Endothelial cell of umbilical vein (primary cell): ENCODE results near the gene BLOC1S3. TPM values are rescaled to one million over a fixed set of nuclear protein-coding genes. Genes with fewer than 3 reads are reported as not detected.

Source experiments
- BruUV-seq: library from RNA; stranded (reverse); fragments of 400-500 nt; replicated peaks from 2 replicates; lab custom pipeline; 2021; lab: Mats Ljungman, UMichigan
- CTCF ChIA-PET: fragments of 300-600, 350-600 bp; sonication (Branson Sonifier 250); formaldehyde crosslinking; loops from one replicate; lab custom pipeline; 2021; ENCODE audit warnings: antibody characterized with exemption, inconsistent platforms; lab: Charles Lee
- POLR2A ChIA-PET: fragments of 300-600, 350-600 bp; sonication (Branson Sonifier 250); formaldehyde crosslinking; loops from one replicate; lab custom pipeline; 2021; ENCODE audit warnings: antibody characterized with exemption, inconsistent platforms; lab: Charles Lee
- DNase-seq: peaks from one replicate; pipeline ENCODE4 v3.0.0-alpha.2; 2011; ENCODE audit warnings: low read depth, low spot score
- FAIRE-seq: peaks from 2 replicates; lab custom pipeline; 2011; peaks lifted over from hg19 to GRCh38; lab: Jason Lieb, UNC
- H2AFZ ChIP-seq: 2 replicates; pipeline ENCODE4 v1.6.0; 2012; ENCODE audit warnings: low read depth, low read length, control low read depth, inconsistent platforms
- H3K27ac ChIP-seq: 2 replicates; pipeline ENCODE4 v1.5.1; 2011; ENCODE audit warnings: low read depth, mild to moderate bottlenecking, control low read depth, low read length, moderate library complexity; ENCODE audit not compliant: insufficient read depth
- H3K27me3 ChIP-seq, 2 experiments: 2 replicates each; pipeline versions ENCODE4 v1.6.0 to v1.6.1; 2011; ENCODE audit warnings: low read length in 2 of 2, mixed read lengths in 1 of 2; ENCODE audit not compliant: control insufficient read depth in 2 of 2, insufficient read depth in 2 of 2
- H3K36me3 ChIP-seq, 2 experiments: 2 replicates in 1 of 2; 3 replicates in 1 of 2; pipeline ENCODE4 v1.5.1; 2011; ENCODE audit warnings: low read length in 2 of 2, mild to moderate bottlenecking in 1 of 2, moderate library complexity in 1 of 2; ENCODE audit not compliant: control insufficient read depth in 2 of 2, insufficient read depth in 2 of 2; ENCODE audit errors: extremely low read depth in 1 of 2
- H3K4me1 ChIP-seq: 3 replicates; pipeline ENCODE4 v1.5.1; 2011; ENCODE audit warnings: mild to moderate bottlenecking, low read length; ENCODE audit not compliant: control insufficient read depth, insufficient read depth; ENCODE audit errors: extremely low read depth
- H3K4me2 ChIP-seq: 2 replicates; pipeline ENCODE4 v1.6.1; 2011; ENCODE audit warnings: low read length, control low read depth, mixed read lengths; ENCODE audit not compliant: insufficient read depth
- H3K4me3 ChIP-seq, 3 experiments: fragments of 200-600 bp in 1 of 3; sonication (generic), shearing (Covaris generic) in 1 of 3; replicated peaks in 1 of 3; 2 replicates each; pipeline ENCODE4 v1.5.1; 2011 to 2016; ENCODE audit warnings: control low read depth in 3 of 3, low read length in 3 of 3, mild to moderate bottlenecking in 2 of 3, inconsistent platforms in 1 of 3, low read depth in 1 of 3, moderate library complexity in 1 of 3; ENCODE audit not compliant: insufficient read depth in 1 of 3
- H3K79me2 ChIP-seq: 2 replicates; pipeline ENCODE4 v1.6.0; 2012; ENCODE audit warnings: low read length, inconsistent platforms; ENCODE audit not compliant: control insufficient read depth, insufficient read depth
- H3K9ac ChIP-seq: replicated peaks from 2 replicates; pipeline ENCODE3; 2011; ENCODE audit warnings: low read length, control low read depth; ENCODE audit not compliant: insufficient read depth; ENCODE audit errors: extremely low read depth
- H3K9me1 ChIP-seq: replicated peaks from 3 replicates; pipeline ENCODE4 v1.6.0; 2011; ENCODE audit warnings: mild to moderate bottlenecking, low read length; ENCODE audit not compliant: control insufficient read depth, insufficient read depth; ENCODE audit errors: extremely low read depth
- H3K9me3 ChIP-seq: replicated peaks from 2 replicates; pipeline ENCODE4 v1.5.1; 2012; ENCODE audit warnings: low read length, inconsistent platforms; ENCODE audit not compliant: control insufficient read depth, insufficient read depth
- H4K20me1 ChIP-seq: replicated peaks from 2 replicates; pipeline ENCODE3; 2011; ENCODE audit warnings: mild to moderate bottlenecking, low read length; ENCODE audit not compliant: control insufficient read depth, insufficient read depth; ENCODE audit errors: extremely low read depth
- CTCF ChIP-seq, 2 donors: IDR thresholded peaks; 1 replicate in 1 of 2; 2 replicates in 1 of 2; pipeline ENCODE4 v1.5.1; 2011; ENCODE audit warnings: low read length in 2 of 2, mild to moderate bottlenecking in 2 of 2, moderate library complexity in 2 of 2, control low read depth in 1 of 2, inconsistent platforms in 1 of 2, low read depth in 1 of 2; ENCODE audit not compliant: insufficient read depth in 1 of 2; ENCODE audit errors: extremely low read depth in 1 of 2
- EZH2 ChIP-seq: IDR thresholded peaks from 2 replicates; pipeline ENCODE4 v1.6.1; 2012; ENCODE audit warnings: borderline replicate concordance, low read depth, mild to moderate bottlenecking, moderate library complexity, low read length, inconsistent platforms; ENCODE audit not compliant: severe bottlenecking
- FOS ChIP-seq: IDR thresholded peaks from 2 replicates; pipeline ENCODE4 v1.6.1; 2011; ENCODE audit warnings: mild to moderate bottlenecking, low read length, moderate library complexity, borderline replicate concordance; ENCODE audit not compliant: insufficient read depth
- GATA2 ChIP-seq: IDR thresholded peaks from 2 replicates; pipeline ENCODE4 v1.7.0; 2011; ENCODE audit warnings: low read depth, mild to moderate bottlenecking, moderate library complexity, mixed read lengths, low read length; ENCODE audit not compliant: insufficient read length, insufficient read depth
- JUN ChIP-seq: IDR thresholded peaks from 2 replicates; pipeline ENCODE4 v1.6.1; 2011; ENCODE audit warnings: borderline replicate concordance, low read depth; ENCODE audit not compliant: insufficient read length, insufficient read depth
- MAX ChIP-seq: IDR thresholded peaks from 2 replicates; pipeline ENCODE4 v1.6.1; 2011; ENCODE audit not compliant: insufficient read depth, insufficient read length
- MYC ChIP-seq: IDR thresholded peaks from one replicate; pipeline ENCODE4 v1.6.1; 2011; ENCODE audit warnings: mild to moderate bottlenecking, low read depth, low read length
- POLR2A ChIP-seq: IDR thresholded peaks from 2 replicates; pipeline ENCODE4 v1.6.1; 2012; ENCODE audit warnings: low read depth, mild to moderate bottlenecking, control low read depth, low read length
- POLR2AphosphoS5 ChIP-seq: IDR thresholded peaks from 2 replicates; pipeline ENCODE4 v1.6.1; 2012; ENCODE audit warnings: low read depth, mild to moderate bottlenecking, control low read depth, low read length, moderate library complexity; ENCODE audit not compliant: insufficient read depth
- dilution Hi-C: fragments of 300-500 bp; cut with MboI; formaldehyde crosslinking; loops from one replicate; pipeline ENCODE4 v1.15.0; 2019; ENCODE audit warnings: low sequenced_read_pairs; ENCODE audit not compliant: extremely low pct_ligation_motif_present
- intact Hi-C: fragments of 100-400 bp; cut with micrococcal nuclease; formaldehyde crosslinking; loops from one replicate; pipeline ENCODE4 v1.10.0; 2022
- polyA plus RNA-seq, 4 experiments: library from polyadenylated mRNA; depleted of rRNA in 3 of 4; stranded (reverse) in 3 of 4; unstranded in 1 of 4; fragments of >200 nt; gene quantifications; 2 replicates each; pipeline versions ENCODE4 v1.2.1 to v1.2.3, GENCODE V29; 2011 to 2012; ENCODE audit warnings: missing spikeins in 1 of 4
- total RNA-seq: library from RNA; stranded (reverse); gene quantifications from 2 replicates; pipeline ENCODE4 v1.2.3, GENCODE V29; 2021

Gene BLOC1S3
- total and polyA plus RNA-seq, 2 donors (not counting 3 experiments of a cell fraction or from before 2014, with no cell fraction given): 13.6 to 17.4 TPM

- Histone ChIP-seq H3K4me1 (no peaks in the 10 kb centered on the region), H3K27ac (no peak overlapping the region), H3K9ac (no peak overlapping the region), H3K9me3 (no peaks in the 10 kb centered on the region), H3K79me2 (no peaks in the 10 kb centered on the region), H3K36me3 (peaks cover 2 to 16% of the 10 kb centered on the region in 2 experiments), H3K27me3 (peaks cover under 1 to 2% of the 10 kb centered on the region in 2 experiments), H4K20me1 (no peaks in the 10 kb centered on the region), H2AFZ (no peak overlapping the region), H3K4me3 (no peak overlapping the region), H3K9me1 (no peaks in the 10 kb centered on the region), H3K4me2 (no peak overlapping the region)
- dilution Hi-C loops (no loop called here), intact Hi-C loops (no loop called here)
- TF ChIP-seq POLR2AphosphoS5 (no peak), POLR2A (no peak), EZH2 (no peak), CTCF (IDR thresholded peaks at IDR 0.05; ENCODE audit: extremely low read depth in 1 of 2, insufficient read depth in 1 of 2, low read depth in 1 of 2, low read length in 2 of 2) (no peak), GATA2 (no peak), JUN (no peak), FOS (no peak), MAX (no peak), MYC (no peak)
- ChIA-PET CTCF (no interaction called here), POLR2A (no interaction called here)
- no peak for FAIRE-seq
- no peak for DNase-seq
- BruUV-seq: no TSS peak
Observed at GRCh38 chr19:45146741-45147205, 31.8 kb upstream of the BLOC1S3 start.
